Testis (tissue), 3 donors: ENCODE results near the gene LRP1B. TPM values are rescaled to one million over a fixed set of nuclear protein-coding genes. Genes with fewer than 3 reads are reported as not detected.

Experiments
- DNase-seq: peaks from one replicate; pipeline ENCODE4 v3.0.0-alpha.2; 2019
- H3K27ac ChIP-seq, 2 donors: fragments of 200-600 bp; sonication (generic); one replicate each; pipeline ENCODE4 v1.5.1; 2019
- H3K27me3 ChIP-seq: fragments of 200-600 bp; sonication (generic); one replicate; pipeline ENCODE4 v1.5.1; 2019
- H3K36me3 ChIP-seq: fragments of 200-600 bp; sonication (generic); one replicate; pipeline ENCODE4 v1.5.1; 2017; ENCODE audit warnings: low read depth; ENCODE audit errors: missing control alignments
- H3K4me1 ChIP-seq: fragments of 200-600 bp; sonication (generic); one replicate; pipeline ENCODE4 v1.5.1; 2019
- H3K4me3 ChIP-seq, 2 donors: fragments of 200-600 bp; sonication (generic); one replicate each; pipeline ENCODE4 v1.5.1; 2017 to 2019
- H3K9me3 ChIP-seq: fragments of 200-600 bp; sonication (generic); one replicate; pipeline ENCODE4 v1.5.1; 2017
- POLR2A ChIP-seq: fragments of 450-650 bp; IDR thresholded peaks from one replicate; pipeline ENCODE4 v1.6.1; 2017; ENCODE audit warnings: antibody characterized with exemption, mild to moderate bottlenecking, moderate library complexity
- WGBS, 2 donors: methylation state at CpG; one replicate each; pipeline ENCODE4 v1.1.5; 2018; 5-methylcytosine and 5-hydroxymethylcytosine counted together
- intact Hi-C: fragments of 100-400 bp; cut with DNase I; formaldehyde crosslinking; loops from one replicate; pipeline ENCODE4 v1.15.1; 2023; ENCODE audit warnings: low total_unique reads
- polyA plus RNA-seq: library from polyadenylated mRNA; stranded (reverse); fragments of 350-450 nt; fragmentation: Illumina TruSeq; extraction: RNeasy Lipid Tissue Mini Kit (QIAGEN cat#74804); gene quantifications from one replicate; pipeline ENCODE4 v1.2.3, GENCODE V29; 2014; ENCODE audit warnings: low read depth, low replicate concordance; ENCODE audit not compliant: insufficient read depth
- total RNA-seq, 2 donors: library from RNA; depleted of rRNA; stranded (reverse); fragments of >200 nt; gene quantifications; one replicate each; pipeline ENCODE4 v1.2.3, GENCODE V29; 2016
- TF ChIP-seq, protein P1 (sequence below), 3 experiments: fragments of 450-650 bp in 2 of 3; fragments of 200-600 bp in 1 of 3; sonication (generic) in 1 of 3; IDR thresholded peaks; one replicate each; pipeline ENCODE4 v1.5.1; 2016 to 2019; ENCODE audit warnings: antibody characterized with exemption in 3 of 3, mild to moderate bottlenecking in 2 of 3, moderate library complexity in 1 of 3

LRP1B gene
- total and polyA plus RNA-seq, 3 donors from 2014 or later: 0.79 to 1.9 (median 0.84) TPM

DNA sequence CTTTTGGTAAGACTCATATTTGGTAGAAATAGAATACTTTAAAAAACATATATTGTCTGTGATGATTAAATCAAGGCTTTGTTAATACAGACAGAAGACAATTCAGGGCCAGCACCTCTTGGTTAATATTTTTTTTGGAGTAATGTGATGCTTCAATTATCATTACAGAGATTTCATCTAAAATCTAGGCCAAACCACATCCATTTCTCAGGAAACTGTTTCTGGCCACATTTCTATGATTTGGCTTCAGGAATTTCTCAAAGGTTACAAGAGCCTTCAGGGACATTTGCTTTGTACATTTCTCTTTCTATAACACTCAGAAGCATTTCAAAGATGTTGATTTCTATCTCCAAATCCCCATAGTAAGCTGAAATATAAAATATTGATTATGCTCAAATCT is 614.9 kb downstream of the LRP1B start:
- TF ChIP-seq, protein P1, sequence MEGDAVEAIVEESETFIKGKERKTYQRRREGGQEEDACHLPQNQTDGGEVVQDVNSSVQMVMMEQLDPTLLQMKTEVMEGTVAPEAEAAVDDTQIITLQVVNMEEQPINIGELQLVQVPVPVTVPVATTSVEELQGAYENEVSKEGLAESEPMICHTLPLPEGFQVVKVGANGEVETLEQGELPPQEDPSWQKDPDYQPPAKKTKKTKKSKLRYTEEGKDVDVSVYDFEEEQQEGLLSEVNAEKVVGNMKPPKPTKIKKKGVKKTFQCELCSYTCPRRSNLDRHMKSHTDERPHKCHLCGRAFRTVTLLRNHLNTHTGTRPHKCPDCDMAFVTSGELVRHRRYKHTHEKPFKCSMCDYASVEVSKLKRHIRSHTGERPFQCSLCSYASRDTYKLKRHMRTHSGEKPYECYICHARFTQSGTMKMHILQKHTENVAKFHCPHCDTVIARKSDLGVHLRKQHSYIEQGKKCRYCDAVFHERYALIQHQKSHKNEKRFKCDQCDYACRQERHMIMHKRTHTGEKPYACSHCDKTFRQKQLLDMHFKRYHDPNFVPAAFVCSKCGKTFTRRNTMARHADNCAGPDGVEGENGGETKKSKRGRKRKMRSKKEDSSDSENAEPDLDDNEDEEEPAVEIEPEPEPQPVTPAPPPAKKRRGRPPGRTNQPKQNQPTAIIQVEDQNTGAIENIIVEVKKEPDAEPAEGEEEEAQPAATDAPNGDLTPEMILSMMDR (IDR thresholded peaks at IDR 0.05): no peak
- no peak for TF ChIP-seq POLR2A
- intact Hi-C loops: no loop called here
- no peak overlapping the region for H3K27ac ChIP-seq
- DNase-seq: no peak
- no peaks in the 10 kb centered on the region for H3K27me3 ChIP-seq
- no peaks in the 10 kb centered on the region for H3K9me3 ChIP-seq
- H3K4me3 ChIP-seq: no peak overlapping the region
- no peaks in the 10 kb centered on the region for H3K4me1 ChIP-seq
- H3K36me3 ChIP-seq: no peaks in the 10 kb centered on the region

DNA sequence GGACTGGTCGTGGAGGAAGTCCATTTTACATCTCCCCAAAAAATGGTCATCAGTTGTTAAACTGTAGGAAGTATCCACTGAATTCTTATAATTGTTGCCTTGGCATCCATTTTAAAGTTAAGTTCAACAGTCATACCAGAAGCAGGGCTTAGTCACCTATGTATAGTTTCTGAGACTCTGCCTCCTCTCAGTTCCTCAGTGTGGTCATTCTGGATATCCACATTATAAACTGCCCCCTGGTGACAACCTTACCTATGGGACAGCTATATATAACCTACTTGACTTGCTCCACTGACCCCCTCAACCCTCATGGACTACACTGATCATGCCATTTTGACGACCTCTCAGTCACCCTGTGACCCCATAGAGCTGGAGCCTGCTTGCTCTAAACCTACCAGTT is 617.0 kb downstream of the LRP1B start:
- intact Hi-C loops: no loop called here
- Histone ChIP-seq H3K9me3 (no peaks in the 10 kb centered on the region), H3K36me3 (no peaks in the 10 kb centered on the region), H3K4me3 (no peak overlapping the region), H3K27ac (no peak overlapping the region), H3K27me3 (no peaks in the 10 kb centered on the region), H3K4me1 (no peaks in the 10 kb centered on the region)
- WGBS, 2 donors: 47 to 49% methylated on average over 2 of the region's 2 CpGs
- DNase-seq: no peak
- TF ChIP-seq POLR2A: no peak
- TF ChIP-seq, protein P1 (IDR thresholded peaks at IDR 0.05): no peak

DNA sequence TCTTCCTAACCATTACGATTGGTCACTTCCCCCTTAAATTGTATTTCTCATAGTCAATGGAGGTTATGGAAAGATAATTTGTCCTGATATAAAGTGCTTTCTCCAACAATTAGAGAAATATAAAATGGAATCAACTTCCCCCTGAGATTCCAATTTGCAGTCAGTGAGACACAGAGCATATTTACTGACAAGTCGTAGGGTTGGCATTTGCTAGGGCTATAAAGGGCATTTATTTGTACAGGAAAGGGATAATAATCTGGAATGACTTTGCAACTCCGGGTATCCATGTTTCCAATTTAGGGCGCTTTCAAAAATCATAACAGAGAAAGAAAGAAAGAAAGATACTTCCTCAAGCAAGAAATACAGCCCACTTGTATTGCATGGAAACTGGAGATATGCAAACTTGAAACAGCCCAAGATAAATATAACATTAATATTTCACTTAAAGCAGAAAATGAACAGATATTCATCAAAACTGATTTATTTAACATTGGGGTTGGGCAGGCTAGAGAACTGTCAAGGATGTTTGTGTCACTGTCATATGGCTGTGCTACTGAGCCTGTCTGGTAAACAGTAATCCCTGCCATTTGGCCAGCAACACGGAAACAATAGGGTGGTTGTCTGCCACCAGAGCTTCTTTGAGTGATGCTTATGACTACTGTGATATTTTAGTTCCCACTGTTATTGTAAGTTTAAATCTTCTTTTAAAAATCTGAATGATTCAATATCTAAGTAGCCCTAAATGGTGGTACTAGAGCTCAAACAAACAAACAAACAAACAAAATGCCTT is 621.8 kb downstream of the LRP1B start:
- H3K27me3 ChIP-seq: no peaks in the 10 kb centered on the region
- no peaks in the 10 kb centered on the region for H3K4me1 ChIP-seq
- no peaks in the 10 kb centered on the region for H3K9me3 ChIP-seq
- H3K36me3 ChIP-seq: no peaks in the 10 kb centered on the region
- H3K27ac ChIP-seq: no peak overlapping the region
- H3K4me3 ChIP-seq: no peak overlapping the region
- 67 to 69% methylated on average over 5 of the region's 5 CpGs for WGBS, 2 donors
- intact Hi-C loops: no loop called here
- no peak for DNase-seq
- TF ChIP-seq, protein P1 (IDR thresholded peaks at IDR 0.05): no peak
- no peak for TF ChIP-seq POLR2A

DNA sequence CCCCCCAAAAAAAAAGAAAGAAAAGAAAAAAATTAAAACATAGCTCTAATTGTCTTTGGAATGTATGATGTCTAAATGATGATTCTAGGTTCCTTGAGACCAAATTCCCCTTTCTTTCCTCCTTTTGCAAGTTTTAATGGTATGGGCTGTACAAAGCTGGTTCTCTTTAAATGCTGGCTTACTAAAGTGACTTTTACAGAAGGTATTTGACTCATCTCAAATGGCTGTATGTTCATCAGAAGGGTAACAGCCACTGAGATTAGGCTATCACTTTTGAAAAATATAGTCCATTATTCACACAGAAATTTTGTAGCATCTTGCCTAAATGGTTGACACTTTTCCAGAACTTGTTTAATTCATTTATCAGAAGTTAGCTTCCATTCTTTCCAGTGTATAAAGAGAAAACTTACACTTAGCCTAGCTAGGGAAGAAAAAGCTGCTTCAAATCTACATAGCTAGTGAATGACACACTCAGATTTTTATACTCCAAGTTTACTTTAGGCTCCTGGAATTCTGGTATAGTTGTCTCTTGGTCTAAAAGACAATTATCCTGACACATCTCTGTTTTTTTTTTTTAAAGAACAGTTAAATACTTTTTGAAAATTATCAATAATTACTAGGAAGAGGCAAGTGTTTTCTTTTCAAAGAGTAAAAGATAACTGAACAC is 622.6 kb downstream of the LRP1B start:
- Histone ChIP-seq H3K9me3 (no peaks in the 10 kb centered on the region), H3K27ac (no peak overlapping the region), H3K36me3 (no peaks in the 10 kb centered on the region), H3K27me3 (no peaks in the 10 kb centered on the region), H3K4me1 (no peaks in the 10 kb centered on the region), H3K4me3 (no peak overlapping the region)
- intact Hi-C loops: no loop called here
- TF ChIP-seq, protein P1 (IDR thresholded peaks at IDR 0.05): no peak
- no peak for TF ChIP-seq POLR2A
- no peak for DNase-seq
